ENCODE measurements around the gene HIBCH. TPM values are rescaled to one million over a fixed set of nuclear protein-coding genes. Genes with fewer than 3 reads are reported as not detected.
"Not testable (repeated sequence)": the region's sequence is repeated elsewhere in the genome, so short reads cannot be mapped to it uniquely, and the experiment has no call there.

HIBCH gene
- total RNA-seq, 2 experiments from 2014 or later = 13.3 to 14.5 TPM

DNA sequence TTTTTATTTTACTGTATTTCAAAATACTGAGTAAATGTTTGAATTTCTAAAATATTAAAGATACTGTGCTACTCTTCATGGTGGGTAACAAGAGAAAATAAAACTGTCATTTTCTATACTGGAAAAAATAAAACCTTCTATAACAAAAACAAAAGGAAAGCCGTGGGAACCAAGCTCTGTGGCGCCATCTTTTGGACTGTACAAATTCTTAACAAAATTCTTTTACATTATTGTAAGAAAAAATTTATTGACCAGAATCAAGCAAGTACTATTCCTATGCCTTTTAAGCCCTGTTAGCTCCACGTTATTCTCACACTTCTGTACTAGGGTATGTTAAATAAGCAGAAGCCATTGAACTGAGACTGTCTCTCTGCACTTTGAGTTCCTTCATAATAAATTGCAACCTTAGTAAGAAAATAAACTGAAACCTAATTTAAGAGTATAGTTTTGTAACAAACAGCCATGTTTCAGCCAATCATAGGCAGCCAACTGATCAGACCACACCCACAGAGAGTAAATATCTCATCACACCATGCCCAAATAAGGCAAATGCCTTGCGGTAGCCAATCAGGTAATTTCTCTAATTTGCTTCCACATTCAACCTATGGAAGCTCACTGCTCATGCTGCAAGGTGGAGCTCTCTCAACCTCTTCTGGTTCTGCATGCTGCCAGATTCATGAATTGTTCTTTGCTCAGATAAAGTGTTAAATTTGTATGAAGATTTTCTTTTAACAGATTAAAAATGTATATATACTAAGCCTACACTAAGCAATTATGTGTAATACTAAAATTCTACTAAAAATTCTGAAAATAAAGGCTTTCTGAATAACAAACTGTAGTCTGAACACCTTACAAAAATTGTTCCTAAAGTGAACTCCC, 42.2 kb downstream of the HIBCH start:
- ChIA-PET CTCF (interaction anchor here (1.5 kb wide), 1 partner anchor 22 kb away, joined by 4 read pairs; no protein-coding TSS in a partner anchor), POLR2A (no interaction called here)
- peak; percentile 28 for DNase-seq
- Mint-ChIP-seq H3K36me3 (ENCODE audit: low read depth) (peaks cover 13% of the 10 kb centered on the region), H3K27me3 (no peaks in the 10 kb centered on the region), H3K9me3 (no peaks in the 10 kb centered on the region), H3K27ac (no peak overlapping the region), H3K4me1 (peaks cover 3% of the 10 kb centered on the region), H3K4me3 (no peak overlapping the region)

GRCh38 chr2:190272457-190272842, 47.2 kb downstream of the HIBCH start:
- Mint-ChIP-seq H3K9me3 (no peaks in the 10 kb centered on the region), H3K27ac (no peak overlapping the region), H3K36me3 (ENCODE audit: low read depth) (peaks cover 8% of the 10 kb centered on the region), H3K4me3 (no peak overlapping the region), H3K4me1 (peaks cover 3% of the 10 kb centered on the region), H3K27me3 (no peaks in the 10 kb centered on the region)
- ChIA-PET POLR2A (no interaction called here), CTCF (interaction anchor here (1.3 kb wide), 1 partner anchor 8 kb away, joined by 3 read pairs; no protein-coding TSS in a partner anchor)
- no peak for DNase-seq

- Mint-ChIP-seq H3K4me1 (peaks cover 2% of the 10 kb centered on the region), H3K9me3 (no peaks in the 10 kb centered on the region), H3K4me3 (no peak overlapping the region), H3K36me3 (ENCODE audit: low read depth) (peaks cover 8% of the 10 kb centered on the region), H3K27me3 (no peaks in the 10 kb centered on the region), H3K27ac (no peak overlapping the region)
- CTCF ChIA-PET = interaction anchor here (1.3 kb wide), 1 partner anchor 9 kb away, joined by 3 read pairs; no protein-coding TSS in a partner anchor
- POLR2A ChIA-PET = no interaction called here
- DNase-seq = no peak
Measured at GRCh38 chr2:190271783-190272456, 47.7 kb downstream of the HIBCH start.

DNA sequence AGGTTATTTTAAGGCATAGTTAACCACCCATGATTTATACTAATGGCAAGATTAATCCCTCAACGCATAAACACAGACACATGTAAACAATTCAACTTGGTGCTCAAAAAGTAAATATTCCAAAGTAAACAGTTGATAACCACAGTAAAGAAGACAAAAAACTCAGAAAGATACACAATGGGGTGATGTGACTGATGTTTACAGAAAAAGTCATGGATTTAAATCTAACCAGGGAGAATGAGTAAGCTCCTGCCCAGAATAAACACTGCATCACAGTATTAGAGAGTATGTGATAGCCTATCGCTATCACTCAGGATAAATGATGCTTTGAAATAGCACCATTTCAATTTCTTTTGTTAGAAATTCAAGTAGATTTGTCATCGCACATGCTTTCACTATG, 49.3 kb downstream of the HIBCH start:
- peaks cover 2% of the 10 kb centered on the region for H3K4me1 Mint-ChIP-seq
- ChIA-PET CTCF (no interaction called here), POLR2A (no interaction called here)
- H3K36me3 Mint-ChIP-seq (ENCODE audit: low read depth) = peaks cover 10% of the 10 kb centered on the region
- H3K27ac Mint-ChIP-seq = no peak overlapping the region
- DNase-seq = no peak
- H3K9me3 Mint-ChIP-seq = no peaks in the 10 kb centered on the region
- no peaks in the 10 kb centered on the region for H3K27me3 Mint-ChIP-seq
- H3K4me3 Mint-ChIP-seq = no peak overlapping the region

GRCh38 chr2:190269699-190270098, 49.9 kb downstream of the HIBCH start:
- POLR2A ChIA-PET; H3K27ac Mint-ChIP-seq; H3K9me3 Mint-ChIP-seq; H3K36me3 Mint-ChIP-seq (ENCODE audit: low read depth); CTCF ChIA-PET; H3K4me3 Mint-ChIP-seq; DNase-seq; H3K27me3 Mint-ChIP-seq; H3K4me1 Mint-ChIP-seq: not testable (repeated sequence)

- peaks cover 2% of the 10 kb centered on the region for H3K9me3 Mint-ChIP-seq
- no peaks in the 10 kb centered on the region for H3K27me3 Mint-ChIP-seq
- POLR2A ChIA-PET = no interaction called here
- no peak overlapping the region for H3K4me3 Mint-ChIP-seq
- CTCF ChIA-PET = no interaction called here
- H3K27ac Mint-ChIP-seq = no peak overlapping the region
- H3K4me1 Mint-ChIP-seq = no peaks in the 10 kb centered on the region
- no peak for DNase-seq
- peaks cover 3% of the 10 kb centered on the region for H3K36me3 Mint-ChIP-seq (ENCODE audit: low read depth)
Measured at GRCh38 chr2:190267302-190267701, 52.3 kb downstream of the HIBCH start.

GRCh38 chr2:190266314-190266713, 53.3 kb downstream of the HIBCH start:
- no peaks in the 10 kb centered on the region for H3K27me3 Mint-ChIP-seq
- H3K36me3 Mint-ChIP-seq (ENCODE audit: low read depth) = peaks cover 3% of the 10 kb centered on the region
- H3K4me3 Mint-ChIP-seq = no peak overlapping the region
- POLR2A ChIA-PET = no interaction called here
- no peaks in the 10 kb centered on the region for H3K4me1 Mint-ChIP-seq
- peaks cover 2% of the 10 kb centered on the region for H3K9me3 Mint-ChIP-seq
- CTCF ChIA-PET = interaction anchor here (0.9 kb wide), 1 partner anchor 24 kb away, joined by 3 read pairs; no protein-coding TSS in a partner anchor
- DNase-seq = no peak
- H3K27ac Mint-ChIP-seq = no peak overlapping the region

GRCh38 chr2:190261851-190262250, 57.8 kb downstream of the HIBCH start:
- no peak overlapping the region for H3K27ac Mint-ChIP-seq
- H3K27me3 Mint-ChIP-seq = no peaks in the 10 kb centered on the region
- no peak for DNase-seq
- peaks cover 31% of the 10 kb centered on the region for H3K36me3 Mint-ChIP-seq (ENCODE audit: low read depth)
- H3K4me3 Mint-ChIP-seq = no peak overlapping the region
- no peaks in the 10 kb centered on the region for H3K4me1 Mint-ChIP-seq
- ChIA-PET CTCF (no interaction called here), POLR2A (no interaction called here)
- H3K9me3 Mint-ChIP-seq = peaks cover 18% of the 10 kb centered on the region

- Mint-ChIP-seq H3K27me3 (no peaks in the 10 kb centered on the region), H3K27ac (no peak overlapping the region), H3K4me3 (no peak overlapping the region), H3K36me3 (ENCODE audit: low read depth) (peaks cover 40% of the 10 kb centered on the region), H3K4me1 (no peaks in the 10 kb centered on the region), H3K9me3 (peaks cover 20% of the 10 kb centered on the region)
- ChIA-PET CTCF (interaction anchor here (0.9 kb wide), 1 partner anchor 22 kb away, joined by 4 read pairs; no protein-coding TSS in a partner anchor), POLR2A (no interaction called here)
- no peak for DNase-seq
Measured at GRCh38 chr2:190256087-190256486, 63.5 kb downstream of the HIBCH start.

DNA sequence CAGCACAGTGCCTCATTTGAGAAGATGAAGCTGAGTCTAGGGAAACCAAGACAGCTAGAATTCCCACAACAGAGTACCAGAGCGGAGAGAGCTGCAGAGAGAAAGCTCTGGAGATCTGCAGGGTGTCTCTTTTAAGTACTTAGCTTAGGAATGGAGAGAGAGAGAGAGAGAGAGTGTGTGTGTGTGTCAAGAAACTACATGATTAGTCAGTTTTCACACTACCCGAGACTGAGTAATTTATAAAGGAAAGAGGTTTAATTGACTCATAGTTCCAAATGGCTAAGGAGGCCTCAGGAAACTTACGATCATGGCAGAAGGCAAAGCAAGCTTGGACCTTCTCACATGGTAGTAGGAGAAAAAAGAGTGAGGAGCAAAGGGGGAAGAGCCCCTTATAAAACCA, 64.0 kb downstream of the HIBCH start:
- ChIA-PET POLR2A (no interaction called here), CTCF (interaction anchor here (0.9 to 1.0 kb wide), 2 partner anchors 10 to 23 kb away, joined by 3 to 4 read pairs; no protein-coding TSS in a partner anchor)
- H3K27me3 Mint-ChIP-seq = no peaks in the 10 kb centered on the region
- DNase-seq = no peak
- no peak overlapping the region for H3K27ac Mint-ChIP-seq
- H3K9me3 Mint-ChIP-seq = peaks cover 20% of the 10 kb centered on the region
- no peaks in the 10 kb centered on the region for H3K4me1 Mint-ChIP-seq
- H3K36me3 Mint-ChIP-seq (ENCODE audit: low read depth) = peaks cover 41% of the 10 kb centered on the region
- no peak overlapping the region for H3K4me3 Mint-ChIP-seq

DNA sequence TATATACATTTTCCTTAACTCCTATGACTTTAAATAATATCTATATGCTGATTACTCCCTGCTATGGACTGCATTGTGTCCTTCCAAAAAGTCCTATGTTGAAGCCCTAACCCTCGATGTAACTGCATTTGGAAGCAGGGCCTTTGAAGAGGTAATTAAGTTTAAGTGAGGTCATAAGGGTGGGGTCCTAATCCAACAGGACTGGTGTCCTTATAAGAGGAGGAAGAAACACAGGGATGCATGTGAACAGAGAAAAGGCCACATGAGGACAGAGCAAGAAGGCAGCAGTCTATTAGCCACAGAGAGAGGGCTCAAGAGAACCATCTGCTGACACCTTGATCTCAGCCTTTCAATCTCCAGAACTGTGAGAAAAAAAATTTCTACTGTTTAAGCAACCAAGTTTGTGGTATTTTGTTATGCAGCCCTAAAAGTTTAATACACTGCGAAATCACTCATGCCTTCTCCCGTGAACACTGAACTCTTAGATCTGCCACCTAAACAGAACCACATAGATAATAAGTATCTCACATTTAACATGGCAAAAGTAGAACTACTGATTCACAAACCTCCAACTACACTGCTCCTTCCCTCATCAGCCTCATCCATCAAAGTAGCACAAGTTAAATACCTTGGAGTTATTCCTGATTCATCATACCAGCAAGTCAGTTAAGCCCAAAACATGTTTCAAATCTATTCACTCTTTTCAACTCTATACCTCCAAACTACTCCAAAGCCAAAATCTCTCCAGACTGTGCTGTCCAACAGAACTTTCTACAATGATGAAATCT, 65.4 kb downstream of the HIBCH start:
- Mint-ChIP-seq H3K27ac (no peak overlapping the region), H3K4me1 (no peaks in the 10 kb centered on the region), H3K9me3 (peaks cover 17% of the 10 kb centered on the region), H3K27me3 (no peaks in the 10 kb centered on the region), H3K36me3 (ENCODE audit: low read depth) (peaks cover 42% of the 10 kb centered on the region), H3K4me3 (no peak overlapping the region)
- ChIA-PET POLR2A (no interaction called here), CTCF (no interaction called here)
- DNase-seq = no peak

DNA sequence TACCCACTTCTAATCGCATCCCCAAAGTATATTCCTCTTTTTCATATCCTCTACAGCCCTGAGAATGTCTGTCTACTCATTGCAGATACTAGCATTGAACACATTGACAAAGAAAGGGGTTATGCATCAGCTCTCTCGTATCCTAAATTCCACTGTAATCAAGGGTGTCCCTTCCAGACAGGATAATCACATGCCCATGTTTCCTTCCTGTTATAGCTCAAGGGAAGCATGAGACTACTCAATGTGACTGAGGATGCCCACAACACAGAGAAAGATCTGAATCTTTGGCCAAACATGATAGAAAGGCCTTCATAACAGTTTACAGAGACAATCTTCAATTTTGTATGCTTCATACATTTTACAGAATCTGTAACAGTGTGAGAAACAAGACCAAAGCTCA, 69.2 kb downstream of the HIBCH start:
- H3K27me3 Mint-ChIP-seq = no peaks in the 10 kb centered on the region
- ChIA-PET POLR2A (no interaction called here), CTCF (no interaction called here)
- no peak overlapping the region for H3K4me3 Mint-ChIP-seq
- H3K27ac Mint-ChIP-seq = no peak overlapping the region
- no peaks in the 10 kb centered on the region for H3K9me3 Mint-ChIP-seq
- no peak for DNase-seq
- no peaks in the 10 kb centered on the region for H3K4me1 Mint-ChIP-seq
- peaks cover 22% of the 10 kb centered on the region for H3K36me3 Mint-ChIP-seq (ENCODE audit: low read depth)

DNA sequence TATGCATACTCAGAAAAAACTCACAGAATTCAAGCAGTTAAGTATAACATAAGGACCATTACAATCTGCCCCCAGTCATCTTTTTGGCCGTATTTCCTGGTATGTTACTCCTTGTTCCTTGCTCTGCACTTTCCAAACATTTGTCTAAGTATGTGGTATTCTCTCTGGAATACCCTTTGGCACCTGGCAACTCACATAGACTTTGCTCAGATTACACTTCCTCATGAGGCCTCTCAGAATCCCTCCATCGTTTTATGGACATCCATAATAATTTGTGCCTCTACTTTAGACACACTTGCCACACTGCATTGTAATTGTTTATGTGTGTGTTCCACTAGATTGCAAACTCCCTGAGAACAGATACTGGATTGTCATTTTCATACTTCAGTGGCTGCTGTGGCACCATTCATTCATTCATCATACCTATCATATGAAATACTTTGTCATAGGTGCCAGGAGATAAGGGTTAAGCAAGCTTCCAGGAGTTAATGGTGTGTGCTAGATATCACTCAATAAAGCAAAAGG, 84.0 kb downstream of the HIBCH start:
- Mint-ChIP-seq H3K9me3 (peaks cover 7% of the 10 kb centered on the region), H3K27ac (no peak overlapping the region), H3K27me3 (no peaks in the 10 kb centered on the region), H3K4me1 (no peaks in the 10 kb centered on the region), H3K36me3 (ENCODE audit: low read depth) (peaks cover 19% of the 10 kb centered on the region), H3K4me3 (no peak overlapping the region)
- ChIA-PET POLR2A (no interaction called here), CTCF (no interaction called here)
- no peak for DNase-seq
